Thoracic aorta (tissue), 2 donors: ENCODE data around the gene RAD17. TPM values are rescaled to one million over a fixed set of nuclear protein-coding genes. Genes with fewer than 3 reads are reported as not detected.

Experiments used
- ATAC-seq: fragments of 150-250 bp; one replicate; pipeline ENCODE4 v1.8.0; 2017; ENCODE audit warnings: low read depth; ENCODE audit not compliant: insufficient number of reproducible peaks, low FRiP score
- DNase-seq: peaks from one replicate; pipeline ENCODE4 v3.0.0-alpha.2; 2020; ENCODE audit warnings: low spot score
- H3K27ac ChIP-seq, 2 donors: fragments of 200-600 bp; sonication (generic); 1 replicate in 1 of 2; 2 replicates in 1 of 2; pipeline ENCODE4 v1.5.1; 2016; ENCODE audit warnings: mild to moderate bottlenecking in 2 of 2, moderate library complexity in 2 of 2
- H3K27me3 ChIP-seq: fragments of 200-600 bp; sonication (generic); replicated peaks from 2 replicates; pipeline ENCODE4 v1.6.0; 2016; ENCODE audit warnings: mild to moderate bottlenecking; ENCODE audit not compliant: insufficient read depth
- H3K36me3 ChIP-seq: fragments of 200-600 bp; sonication (generic); one replicate; pipeline ENCODE4 v1.5.1; 2016
- H3K4me1 ChIP-seq, 2 donors: fragments of 200-600 bp; sonication (generic); 1 replicate in 1 of 2; 2 replicates in 1 of 2; pipeline versions ENCODE4 v1.5.1 to v1.6.0; 2016; ENCODE audit warnings: low read depth in 2 of 2, mild to moderate bottlenecking in 1 of 2; ENCODE audit not compliant: control insufficient read depth in 1 of 2
- H3K4me3 ChIP-seq: fragments of 200-600 bp; sonication (generic); 2 replicates; pipeline ENCODE4 v1.5.1; 2016; ENCODE audit warnings: mild to moderate bottlenecking
- H3K9me3 ChIP-seq: fragments of 200-600 bp; sonication (generic); 2 replicates; pipeline ENCODE4 v1.5.1; 2016
- CTCF ChIP-seq: fragments of 200-600 bp; sonication (generic); IDR thresholded peaks from one replicate; pipeline ENCODE4 v1.5.1; 2019; ENCODE audit warnings: antibody characterized with exemption
- total RNA-seq, 2 donors: library from RNA; depleted of rRNA; stranded (reverse); fragments of >200 nt; gene quantifications; one replicate each; pipeline versions ENCODE4 v1.1.0 to v1.2.3, GENCODE V29; 2016

RAD17 gene
- total RNA-seq, 2 donors from 2014 or later, result 19.4 to 23.9 TPM

- peaks cover 22% of the 10 kb centered on the region for H3K36me3 ChIP-seq
- TF ChIP-seq CTCF, result no peak
- no peak overlapping the region for H3K4me3 ChIP-seq
- H3K27ac ChIP-seq, result no peak overlapping the region
- DNase-seq (no peak), ATAC-seq (no peak)
- no peaks in the 10 kb centered on the region for H3K27me3 ChIP-seq
- no peaks in the 10 kb centered on the region for H3K4me1 ChIP-seq
- no peaks in the 10 kb centered on the region for H3K9me3 ChIP-seq
Observed at GRCh38 chr5:69404659-69405330, 35.2 kb downstream of the RAD17 start.

GRCh38 chr5:69414885-69415583, 45.4 kb downstream of the RAD17 start, which contains the start of gene MARVELD2:
MARVELD2 (plus strand) TSS chr5:69415116; CDS start chr5:69419386, 4,270 bp downstream.
- Histone ChIP-seq H3K4me3 (peak within 1 kb of the TSS; percentile 81), H3K4me1 (no peaks in the 10 kb centered on the region), H3K9me3 (no peaks in the 10 kb centered on the region), H3K27me3 (no peaks in the 10 kb centered on the region), H3K36me3 (peaks cover 6% of the 10 kb centered on the region), H3K27ac (no peak within 1 kb of the TSS)
- no peak for TF ChIP-seq CTCF
- peak; percentile 54 for ATAC-seq
- DNase-seq, result no peak

GRCh38 chr5:69415584-69415958, 46.0 kb downstream of the RAD17 start:
- Histone ChIP-seq H3K4me1 (no peaks in the 10 kb centered on the region), H3K27ac (no peak overlapping the region), H3K4me3 (peak overlapping the region; percentile 81), H3K9me3 (no peaks in the 10 kb centered on the region), H3K36me3 (peaks cover 6% of the 10 kb centered on the region), H3K27me3 (no peaks in the 10 kb centered on the region)
- ATAC-seq, result no peak
- no peak for DNase-seq
- no peak for TF ChIP-seq CTCF

GRCh38 chr5:69416180-69416579, 46.6 kb downstream of the RAD17 start:
- H3K36me3 ChIP-seq, result peaks cover 6% of the 10 kb centered on the region
- H3K27me3 ChIP-seq, result no peaks in the 10 kb centered on the region
- no peaks in the 10 kb centered on the region for H3K4me1 ChIP-seq
- H3K27ac ChIP-seq, result no peak overlapping the region
- ATAC-seq (no peak), DNase-seq (no peak)
- no peak overlapping the region for H3K4me3 ChIP-seq
- no peak for TF ChIP-seq CTCF
- no peaks in the 10 kb centered on the region for H3K9me3 ChIP-seq

- Histone ChIP-seq H3K4me3 (no peak overlapping the region), H3K27ac (no peak overlapping the region), H3K9me3 (no peaks in the 10 kb centered on the region), H3K27me3 (no peaks in the 10 kb centered on the region), H3K4me1 (no peaks in the 10 kb centered on the region), H3K36me3 (peaks cover 6% of the 10 kb centered on the region)
- ATAC-seq (no peak), DNase-seq (no peak)
- no peak for TF ChIP-seq CTCF
Observed at GRCh38 chr5:69416699-69417098, 47.1 kb downstream of the RAD17 start.
